HEK293T (cell line): Measurements from ENCODE around the gene RCAN3.

ENCODE experiments used
- BHLHE40 ChIP-seq: fragments of 450-650 bp; IDR thresholded peaks from 2 replicates; pipeline ENCODE4 v1.6.1; 2016; ENCODE audit warnings: mild to moderate bottlenecking, moderate library complexity, borderline replicate concordance
- FOXA1 ChIP-seq: fragments of 450-650 bp; IDR thresholded peaks from 2 replicates; pipeline ENCODE4 v1.6.1; 2016; ENCODE audit warnings: mild to moderate bottlenecking
- HDGF ChIP-seq: fragments of 450-650 bp; IDR thresholded peaks from 2 replicates; pipeline ENCODE4 v1.6.1; 2017; ENCODE audit warnings: antibody characterized with exemption, borderline replicate concordance
- NFRKB ChIP-seq: fragments of 450-650 bp; IDR thresholded peaks from 2 replicates; pipeline ENCODE4 v1.6.1; 2016; ENCODE audit warnings: mild to moderate bottlenecking, moderate library complexity
- SP1 ChIP-seq: fragments of 450-650 bp; IDR thresholded peaks from 2 replicates; pipeline ENCODE4 v1.6.1; 2017
- SUZ12 ChIP-seq: fragments of 450-650 bp; IDR thresholded peaks from 2 replicates; pipeline ENCODE4 v1.6.1; 2016; ENCODE audit warnings: mild to moderate bottlenecking
- TF ChIP-seq, protein P1 (sequence below): fragments of 450-650 bp; IDR thresholded peaks from 2 replicates; pipeline ENCODE4 v1.6.1; 2016

DNA sequence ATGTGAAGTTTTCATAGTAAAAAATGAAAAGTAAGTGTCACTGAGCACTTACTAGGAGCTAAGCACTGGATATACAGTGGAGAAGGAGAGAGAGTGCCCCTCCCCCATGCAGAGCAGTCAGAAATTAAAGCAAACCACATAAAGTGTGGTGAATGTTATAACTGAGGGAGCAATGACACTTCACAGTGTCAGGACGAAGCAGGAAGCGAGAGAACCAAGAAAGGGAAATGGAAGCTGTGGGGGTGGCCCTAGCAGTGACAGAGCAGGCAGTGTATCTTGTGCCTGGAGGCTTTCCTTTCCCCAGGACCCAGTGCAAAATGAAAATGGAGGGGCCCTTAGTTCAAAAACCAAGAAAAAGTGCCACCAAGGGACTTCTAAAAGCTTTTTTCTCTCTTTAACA is 21.5 kb upstream of the RCAN3 start:
- TF ChIP-seq HDGF (no peak), SUZ12 (no peak), SP1 (no peak), FOXA1 (no peak), NFRKB (no peak), BHLHE40 (no peak)
- TF ChIP-seq, protein P1, sequence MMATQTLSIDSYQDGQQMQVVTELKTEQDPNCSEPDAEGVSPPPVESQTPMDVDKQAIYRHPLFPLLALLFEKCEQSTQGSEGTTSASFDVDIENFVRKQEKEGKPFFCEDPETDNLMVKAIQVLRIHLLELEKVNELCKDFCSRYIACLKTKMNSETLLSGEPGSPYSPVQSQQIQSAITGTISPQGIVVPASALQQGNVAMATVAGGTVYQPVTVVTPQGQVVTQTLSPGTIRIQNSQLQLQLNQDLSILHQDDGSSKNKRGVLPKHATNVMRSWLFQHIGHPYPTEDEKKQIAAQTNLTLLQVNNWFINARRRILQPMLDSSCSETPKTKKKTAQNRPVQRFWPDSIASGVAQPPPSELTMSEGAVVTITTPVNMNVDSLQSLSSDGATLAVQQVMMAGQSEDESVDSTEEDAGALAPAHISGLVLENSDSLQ: no peak
